Activated T-helper 1 cell treated with anti-CD3 and anti-CD28 coated beads, Interleukin-2, amount 50 U/mL, for 16 hours (primary cell): Measurements from ENCODE around the gene MRTFA.

Source experiments
- DNase-seq, 2 donors: peaks; one replicate each; pipeline ENCODE4 v3.0.0-alpha.2; 2020; ENCODE audit warnings: low read depth in 1 of 2, low spot score in 1 of 2

Gene MRTFA

DNA sequence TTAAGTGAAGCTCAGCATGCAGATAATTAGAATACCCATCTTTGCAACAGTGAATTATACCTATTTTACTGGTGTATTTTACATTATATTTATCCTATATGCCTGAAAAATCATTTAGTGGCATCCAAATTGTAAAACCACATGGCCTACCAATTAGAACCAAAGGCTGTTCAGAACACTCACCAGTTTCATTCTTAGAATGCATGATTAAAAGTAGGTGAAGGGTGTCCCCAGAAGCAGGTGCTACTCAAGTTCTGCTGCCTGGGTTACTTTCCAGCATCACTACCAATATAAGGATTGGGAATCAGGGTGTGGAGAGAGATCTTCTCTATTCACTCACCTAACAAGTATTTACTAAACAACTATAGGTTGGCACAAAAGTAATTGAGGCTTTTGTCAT is 162.8 kb downstream of the MRTFA start:
- no peak for DNase-seq

DNA sequence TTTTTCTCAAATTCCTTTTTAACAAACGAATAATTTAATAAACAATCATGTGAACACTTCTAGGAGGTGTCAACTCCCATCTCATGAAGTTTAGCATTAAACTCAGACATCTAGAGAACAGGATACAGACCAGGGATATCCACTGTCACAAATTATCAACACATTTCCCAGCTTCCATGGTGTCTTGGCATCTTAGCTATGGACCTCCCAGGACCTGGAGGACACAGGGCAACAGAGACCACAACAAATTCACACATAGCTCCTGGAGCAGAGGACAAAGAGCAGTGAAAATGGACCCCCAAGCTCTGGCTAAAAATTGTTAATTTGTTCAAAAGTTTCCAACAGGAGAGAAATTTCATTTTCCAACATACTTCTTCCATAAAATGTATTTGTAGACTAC is 163.9 kb downstream of the MRTFA start:
- no peak for DNase-seq

DNA sequence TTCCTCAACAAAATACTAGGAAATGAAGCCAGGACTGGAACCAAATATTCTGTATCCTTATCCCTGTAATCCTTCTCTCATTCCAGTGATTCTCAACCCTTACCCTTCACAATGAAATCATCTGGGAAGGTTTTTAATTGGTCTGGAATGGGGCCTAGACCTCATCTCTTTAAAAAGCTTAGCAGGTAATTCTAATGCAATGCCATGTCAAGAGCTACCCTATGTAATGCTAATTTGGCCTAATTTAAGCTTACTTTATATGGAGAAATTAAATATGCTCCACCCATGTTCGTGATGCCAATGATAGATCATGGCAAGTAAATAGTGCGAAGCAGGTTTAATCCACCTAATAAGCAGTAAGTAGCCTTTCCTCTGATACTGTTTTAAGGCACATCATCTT is 164.5 kb downstream of the MRTFA start:
- no peak for DNase-seq

DNA sequence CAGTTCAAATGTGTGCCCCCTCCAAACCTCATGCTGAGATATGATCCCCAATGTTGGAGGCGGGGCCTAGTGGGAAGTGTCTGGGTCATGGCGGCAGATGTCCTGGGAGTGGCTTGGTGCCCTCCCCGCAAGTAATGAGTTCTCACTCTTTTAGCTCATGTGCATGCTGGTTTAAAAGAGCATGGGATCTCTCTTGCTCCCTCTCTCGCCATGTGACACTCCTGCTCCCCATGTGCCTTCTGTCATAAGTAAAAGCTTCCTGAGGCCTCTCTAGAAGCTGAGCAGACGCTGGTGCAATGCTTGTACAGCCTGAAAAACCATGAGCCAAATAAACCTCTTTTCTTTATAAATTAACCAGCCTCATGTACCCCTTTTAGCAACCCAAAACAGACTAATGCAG is 167.3 kb downstream of the MRTFA start:
- DNase-seq, result no peak

DNA sequence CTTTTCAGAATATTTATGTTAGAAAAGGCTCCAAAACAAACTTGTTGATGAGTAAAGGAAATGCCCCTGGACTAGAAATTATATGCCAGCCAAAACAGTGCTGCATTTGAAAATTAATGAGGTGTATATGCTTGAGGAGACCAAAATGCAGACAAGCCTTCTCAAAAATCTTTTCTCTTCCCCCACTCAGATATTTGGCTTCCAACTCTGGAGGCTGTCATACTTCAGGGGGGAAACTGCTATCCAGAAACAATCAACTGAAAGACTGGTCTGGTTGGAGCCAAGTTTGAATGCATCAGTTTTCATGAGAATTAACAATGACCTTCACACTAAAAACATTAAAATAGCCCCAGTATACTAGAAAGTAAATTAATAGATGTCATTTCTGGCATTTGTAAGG is 167.9 kb downstream of the MRTFA start:
- no peak for DNase-seq

DNA sequence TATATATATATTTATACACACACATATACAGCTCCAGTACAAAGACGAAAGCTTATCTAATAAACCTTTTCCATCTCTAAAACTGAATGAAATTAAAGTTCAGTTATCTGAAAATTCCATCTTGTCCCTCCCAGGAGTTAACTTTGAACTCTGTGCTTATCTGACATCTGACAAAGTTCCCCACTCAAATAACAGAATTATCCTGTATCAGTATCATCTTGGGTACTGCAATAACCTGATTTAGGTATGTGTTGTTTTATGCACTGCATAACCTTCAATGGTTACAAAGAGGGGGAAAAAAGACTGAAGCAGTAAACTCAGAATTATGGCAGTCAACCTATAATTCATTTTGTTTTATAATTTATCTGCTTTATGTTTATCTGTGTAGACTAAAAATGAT is 169.5 kb downstream of the MRTFA start:
- no peak for DNase-seq

DNA sequence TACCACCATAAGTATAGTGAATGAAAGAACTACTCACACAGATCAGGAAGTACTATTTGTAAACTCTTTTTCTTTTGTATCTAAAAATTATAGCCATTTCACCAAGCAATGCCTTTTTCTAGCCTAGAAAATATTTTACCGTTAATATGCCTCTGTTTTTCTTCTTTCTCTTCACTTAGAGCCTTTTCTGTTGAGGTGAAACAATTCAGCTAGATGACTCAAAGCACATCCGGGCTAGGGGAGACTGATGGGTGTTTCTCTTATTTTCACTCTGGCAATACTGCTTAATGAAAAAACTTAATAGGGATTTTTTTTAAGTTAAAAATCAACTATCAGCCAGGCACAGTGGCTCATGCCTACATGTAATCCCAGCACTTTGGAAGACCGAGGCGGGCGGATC is 172.8 kb downstream of the MRTFA start:
- no peak for DNase-seq

DNA sequence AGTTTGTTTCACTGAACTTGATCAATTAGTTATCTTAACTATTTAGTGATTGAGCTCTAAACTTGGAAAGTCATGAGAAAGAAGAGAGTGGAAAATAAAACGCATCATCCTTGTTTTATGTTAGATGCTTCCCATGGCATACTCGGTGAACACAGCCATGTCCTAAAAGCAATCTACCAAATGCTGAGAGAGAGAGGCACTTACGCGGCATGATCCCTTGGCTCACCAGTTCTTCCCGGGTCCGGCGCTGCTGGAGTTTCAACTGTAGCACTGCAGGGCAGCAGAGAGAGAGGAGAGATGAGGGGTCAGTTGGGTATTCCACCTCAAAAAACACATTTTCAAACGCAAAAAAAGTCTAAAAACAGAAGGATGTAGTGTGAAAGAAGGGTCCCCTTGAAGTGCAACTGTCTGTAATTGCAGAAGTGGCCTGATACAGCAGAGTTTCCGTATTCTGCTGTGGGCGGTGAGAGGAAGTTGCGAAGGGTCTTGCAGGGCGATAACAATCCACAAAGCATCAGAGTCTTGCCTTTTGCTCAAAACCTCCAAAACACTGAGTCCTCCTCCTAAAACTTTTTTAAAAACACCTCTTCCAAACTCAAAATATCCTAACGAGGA is 173.4 kb downstream of the MRTFA start:
- peak; percentile 10 to 14 for DNase-seq

DNA sequence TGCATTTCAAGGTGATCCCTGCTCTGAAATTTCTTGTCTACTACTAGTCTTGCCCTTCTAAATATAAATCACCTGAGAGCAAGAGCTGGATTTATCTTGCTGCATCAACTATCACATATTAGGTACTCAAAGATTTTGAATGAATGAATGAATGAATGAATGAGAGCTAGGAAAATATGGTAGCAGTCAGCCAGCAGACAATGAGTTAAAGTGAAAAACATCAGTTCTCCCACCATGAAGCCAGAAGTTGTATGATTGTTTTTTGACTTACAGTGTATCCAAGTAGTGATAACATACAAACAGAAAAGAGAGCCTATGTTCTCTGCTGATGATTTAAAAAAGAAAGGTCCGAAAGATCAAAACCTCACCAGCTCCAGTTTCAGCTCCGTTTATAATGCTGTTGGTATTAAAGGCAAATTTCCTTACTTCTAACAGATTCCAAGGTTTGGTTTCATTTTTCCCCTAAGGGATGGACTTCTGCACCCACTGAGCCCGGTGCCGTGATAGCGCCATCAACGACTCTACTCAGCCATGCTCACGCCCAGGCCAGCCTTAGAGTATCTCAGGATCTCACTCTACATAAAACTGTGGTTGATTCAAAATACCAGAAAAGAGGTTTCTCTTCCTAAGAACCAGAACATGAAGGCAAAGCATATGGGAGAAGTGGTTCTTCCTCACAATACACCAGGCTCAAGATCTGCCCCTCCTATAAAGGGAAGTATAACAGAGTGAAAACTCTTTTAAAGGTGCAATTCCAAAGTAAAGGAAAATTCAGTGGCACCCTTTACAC is 174.1 kb downstream of the MRTFA start:
- DNase-seq, result no peak

DNA sequence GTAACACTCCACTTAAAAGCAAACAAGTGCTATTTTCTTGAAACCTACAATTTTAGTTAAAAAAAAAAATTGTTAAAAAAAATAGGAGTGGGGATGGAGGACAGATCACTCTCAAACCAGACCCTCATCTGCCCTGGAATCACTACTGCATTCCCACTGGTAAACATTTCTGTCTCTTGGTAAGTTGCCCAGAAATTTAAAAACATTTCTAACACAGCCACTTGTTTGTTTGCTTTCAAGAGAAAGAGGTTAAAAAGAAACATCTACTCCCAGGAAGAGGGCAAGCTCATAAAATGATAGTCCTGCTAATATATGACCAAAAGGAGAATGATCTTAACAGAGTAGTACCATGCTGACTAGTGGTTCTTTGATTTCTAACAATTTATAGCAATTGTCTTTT is 182.8 kb downstream of the MRTFA start:
- DNase-seq, result no peak

DNA sequence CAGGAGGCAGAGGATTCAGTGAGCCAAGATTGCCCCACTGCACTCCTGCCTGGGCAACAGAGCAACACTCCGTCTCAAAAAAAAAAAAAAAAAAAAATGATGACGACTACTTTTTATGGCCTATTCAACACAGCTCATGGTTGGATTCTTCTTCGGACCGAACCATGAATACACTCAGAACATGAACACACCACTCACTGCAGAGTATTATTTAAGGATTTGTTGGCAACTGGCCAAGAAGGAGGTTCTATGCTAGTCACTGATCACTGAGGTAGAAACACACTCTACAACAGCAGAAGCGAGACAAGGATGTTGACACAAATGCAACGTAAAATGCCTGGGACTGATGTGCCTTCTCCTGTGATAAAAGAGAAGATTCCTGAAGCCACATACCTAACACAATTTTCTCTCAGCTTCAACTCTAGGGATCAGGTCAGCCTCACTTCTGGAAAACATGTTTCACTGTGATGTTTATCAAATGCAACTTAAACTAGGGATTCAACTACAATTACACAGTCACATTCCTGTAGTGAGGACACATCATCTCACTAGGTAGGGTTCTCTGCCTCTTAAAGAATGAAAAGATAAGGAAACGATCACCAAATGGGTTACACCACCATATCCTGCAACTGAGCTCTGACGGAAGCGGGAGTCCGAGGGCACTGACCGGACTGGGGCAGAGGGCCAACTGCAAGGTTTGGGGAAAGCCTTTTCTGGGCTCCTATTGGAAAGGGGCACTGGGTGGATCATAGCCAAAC is 183.6 kb downstream of the MRTFA start:
- no peak for DNase-seq

DNA sequence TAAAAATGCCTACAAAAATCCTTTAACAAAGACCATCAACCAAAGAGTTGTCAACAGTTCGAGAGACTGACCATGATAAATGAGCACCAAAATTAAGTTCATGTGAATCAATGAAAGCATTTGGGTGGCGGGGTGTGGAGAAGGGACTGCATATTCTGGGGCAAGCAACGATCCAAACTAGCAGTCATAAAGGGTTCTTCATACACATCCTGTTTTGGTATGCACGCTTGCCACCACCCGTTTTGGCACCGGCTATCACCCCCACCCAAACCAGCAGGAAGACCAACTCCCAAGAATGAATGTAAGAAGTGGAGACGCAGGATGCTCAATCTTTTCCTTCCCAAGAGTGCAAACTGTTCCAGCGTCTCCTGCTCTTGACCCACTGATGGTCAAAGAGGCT is 185.3 kb downstream of the MRTFA start:
- no peak for DNase-seq

DNA sequence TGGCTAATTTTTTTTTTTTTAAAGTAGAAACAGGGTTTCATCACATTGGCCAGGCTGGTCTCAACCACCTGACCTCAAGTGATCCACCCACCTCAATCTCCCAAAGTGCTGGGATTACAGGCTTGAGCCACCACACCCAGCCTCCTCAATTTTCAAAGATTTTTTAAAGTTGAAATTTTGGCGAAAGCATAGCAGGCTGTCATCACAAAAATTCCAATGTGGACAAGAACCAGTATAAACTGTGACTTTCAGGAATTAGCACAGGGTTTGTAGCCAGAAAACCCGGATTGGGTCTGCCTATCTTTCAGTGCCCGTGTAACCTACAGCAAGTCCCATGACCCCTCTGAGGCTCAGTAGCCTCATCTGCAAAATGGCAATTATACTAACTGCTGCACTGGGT is 185.9 kb downstream of the MRTFA start:
- DNase-seq, result no peak

DNA sequence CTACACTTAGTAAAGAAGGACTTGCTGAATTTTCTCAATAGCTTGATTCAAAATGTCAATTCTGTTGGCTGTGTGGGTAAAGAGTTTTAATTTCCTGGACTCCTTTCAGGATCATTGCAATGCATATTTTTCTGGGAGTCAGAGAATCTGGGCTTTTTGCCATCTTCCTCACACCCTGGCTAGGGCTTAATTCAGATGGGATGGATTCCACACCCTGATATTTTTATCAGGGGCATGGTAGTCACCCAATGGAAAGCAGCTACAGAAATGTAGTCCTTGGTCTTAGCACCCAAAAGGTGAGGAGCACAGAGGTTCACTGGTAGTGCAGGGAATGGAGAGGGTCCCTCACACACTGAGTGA is 186.9 kb downstream of the MRTFA start:
- DNase-seq, result no peak

DNA sequence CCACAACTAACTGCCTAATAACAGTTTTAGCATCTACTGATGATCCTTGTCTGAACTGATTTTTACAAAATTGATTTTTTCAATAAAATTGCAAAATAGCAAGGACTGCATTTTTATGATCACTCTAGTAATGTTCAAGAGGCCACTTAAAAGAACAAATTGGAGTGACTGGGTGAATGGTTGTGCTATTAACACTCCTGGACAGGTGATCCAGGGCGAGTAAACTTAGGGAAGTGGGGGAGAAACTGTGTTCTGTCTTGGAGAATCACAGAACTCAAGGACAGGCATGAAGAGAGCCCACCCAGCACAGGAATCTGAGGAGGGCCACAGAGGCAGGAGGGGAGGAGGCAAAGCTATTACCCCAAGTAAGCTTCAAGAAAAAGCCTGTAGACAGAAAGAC is 190.3 kb downstream of the MRTFA start:
- DNase-seq, result no peak

DNA sequence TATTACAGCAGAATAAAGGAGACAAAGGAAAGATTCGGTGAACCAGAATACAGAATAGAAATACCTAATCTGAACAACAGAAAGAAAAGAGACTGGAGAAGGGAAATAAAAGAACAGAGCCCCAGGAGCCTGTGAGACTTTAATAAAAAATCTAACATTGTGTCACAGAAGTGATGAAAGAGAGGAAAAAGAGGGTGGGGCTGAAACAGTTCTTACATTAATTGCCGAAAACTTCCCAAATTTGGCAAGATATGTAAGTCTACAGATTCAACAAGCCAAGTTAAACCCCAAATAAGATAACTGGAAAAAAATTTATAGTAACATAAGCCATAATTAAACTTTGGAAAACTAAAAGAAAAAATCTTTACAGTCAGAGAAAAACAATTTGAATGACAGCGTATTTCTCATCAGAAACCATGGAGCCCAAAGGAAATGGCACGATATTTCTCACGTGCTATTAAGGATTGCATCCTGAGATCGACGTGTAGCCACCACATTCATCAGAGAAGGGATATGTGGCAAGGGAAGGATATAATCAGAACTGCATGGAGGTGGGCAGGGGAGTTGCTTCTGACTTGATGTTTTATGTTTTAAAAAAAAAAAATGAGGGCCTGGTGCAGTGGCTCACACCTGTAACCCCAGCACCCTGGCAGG is 192.2 kb downstream of the MRTFA start:
- DNase-seq, result no peak

DNA sequence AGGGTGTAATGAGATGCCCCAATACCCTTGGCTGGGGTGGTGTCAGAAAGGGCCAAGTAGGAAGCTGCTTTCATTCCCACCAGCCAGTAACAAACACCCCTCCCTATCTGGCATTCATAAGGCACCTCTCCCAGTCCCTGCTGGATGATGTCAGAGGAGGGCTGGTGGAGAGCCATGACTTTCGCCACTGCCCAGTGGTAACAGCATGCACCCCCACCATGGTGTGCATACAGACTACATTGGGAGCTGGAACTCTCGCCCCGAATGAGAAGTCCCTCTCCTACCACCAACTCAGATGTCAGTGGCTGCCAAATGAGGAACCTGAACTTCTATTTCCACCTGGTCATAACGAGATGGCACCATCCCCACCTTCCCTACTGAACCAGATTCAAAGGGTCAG is 192.8 kb downstream of the MRTFA start:
- no peak for DNase-seq

DNA sequence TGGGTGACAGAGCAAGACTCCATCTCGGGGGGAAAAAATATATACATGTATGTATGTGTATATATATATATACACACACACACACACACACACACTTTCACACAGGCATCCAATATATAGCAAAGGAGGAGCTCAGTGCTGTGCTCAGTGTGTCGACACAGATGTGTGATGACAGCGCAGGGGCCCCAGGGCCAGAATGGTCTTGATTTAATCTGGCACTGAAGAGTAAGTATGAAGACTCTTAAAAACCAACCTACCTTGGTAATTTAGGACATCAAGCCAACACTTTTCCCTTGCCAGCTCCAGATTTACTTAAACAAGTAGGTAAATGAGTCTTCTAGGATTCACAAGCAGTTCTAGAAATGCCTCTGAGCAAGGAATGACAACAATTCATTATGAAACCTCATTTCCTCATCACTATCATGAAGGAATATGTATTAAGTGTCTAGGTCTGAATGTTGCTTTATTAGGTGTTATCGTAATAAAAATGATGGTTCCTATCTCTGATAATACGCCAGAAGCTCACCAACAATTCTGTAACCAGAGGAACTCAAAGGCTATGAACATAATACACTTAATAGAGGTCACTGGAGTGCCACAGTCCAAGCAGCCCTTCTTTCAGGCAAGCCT is 194.6 kb downstream of the MRTFA start:
- no peak for DNase-seq

DNA sequence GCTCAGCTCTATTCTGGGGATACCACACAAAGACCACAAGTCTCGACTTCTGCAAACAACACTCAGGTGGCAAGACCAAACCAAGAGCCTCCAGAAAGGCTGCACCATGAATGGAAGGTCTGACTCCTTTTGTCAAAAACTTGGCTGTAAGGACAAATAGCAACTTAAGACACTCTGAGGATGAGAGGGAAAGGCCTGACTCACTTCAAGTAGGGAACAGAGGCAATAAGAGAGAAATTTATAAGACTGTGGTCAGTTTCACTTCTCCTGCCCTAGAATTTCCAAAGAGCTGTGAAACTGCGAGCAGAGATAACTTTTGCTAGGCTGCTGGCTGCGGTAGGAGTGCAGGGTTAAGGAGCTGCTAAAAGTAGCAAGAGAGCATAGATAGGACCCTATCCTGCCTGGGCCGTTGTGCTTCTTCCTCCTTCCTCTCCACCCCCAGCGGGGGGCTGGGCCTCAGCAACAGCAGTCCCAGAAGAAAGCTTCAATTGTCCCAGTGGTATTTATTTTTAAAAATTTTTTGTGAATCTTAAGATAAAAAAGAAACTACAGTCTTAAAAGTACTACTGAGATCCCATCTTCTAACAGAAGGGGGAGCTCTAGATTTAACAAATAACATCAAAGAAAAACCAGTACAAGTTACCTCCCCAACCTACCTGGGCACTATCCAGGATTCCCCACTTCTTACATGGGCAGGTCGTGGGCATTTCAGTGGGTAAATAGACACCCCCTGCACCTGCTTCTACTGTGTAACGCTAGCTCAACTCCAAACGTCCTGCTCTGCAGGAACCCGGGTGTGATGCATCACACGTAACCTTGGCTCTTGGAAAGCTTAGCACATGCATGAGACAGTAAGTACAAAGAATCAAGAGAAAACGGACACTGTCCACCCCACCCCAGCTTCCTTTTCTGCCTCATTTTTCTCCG is 199.8 kb downstream of the MRTFA start:
- no peak for DNase-seq

DNA sequence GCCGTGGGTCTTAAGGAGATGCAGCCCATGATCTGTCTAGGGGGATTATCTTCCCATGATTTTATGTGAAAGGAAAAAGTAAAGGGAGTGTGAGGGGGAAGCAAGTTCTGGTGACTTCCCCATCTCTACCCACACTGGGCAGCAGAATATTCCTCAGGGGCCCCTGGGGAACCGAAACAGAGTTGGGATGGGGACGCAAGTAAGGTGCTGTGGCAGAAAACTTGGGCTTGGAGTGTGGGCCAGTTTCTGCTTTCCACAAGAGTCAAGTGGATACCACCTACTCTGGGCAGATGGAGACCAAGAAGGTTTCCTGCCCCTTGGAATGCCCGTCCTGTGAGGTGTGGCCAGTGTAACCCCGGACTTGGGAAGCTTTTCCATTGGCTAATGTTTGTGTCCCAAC is 201.8 kb downstream of the MRTFA start:
- DNase-seq, result no peak
